Cerebellar nuclear complex (tissue), 1 donor: Measurements from ENCODE around the gene HES2.
"Not testable (repeated sequence)": the region's sequence is repeated elsewhere in the genome, so short reads cannot be mapped to it uniquely, and the experiment has no call there.

ENCODE experiments used
- DNase-seq, 2 experiments: peaks; one replicate each; lab custom pipeline; 2025; lab: John Stamatoyannopoulos, UW

Gene HES2, protein sequence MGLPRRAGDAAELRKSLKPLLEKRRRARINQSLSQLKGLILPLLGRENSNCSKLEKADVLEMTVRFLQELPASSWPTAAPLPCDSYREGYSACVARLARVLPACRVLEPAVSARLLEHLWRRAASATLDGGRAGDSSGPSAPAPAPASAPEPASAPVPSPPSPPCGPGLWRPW

DNA sequence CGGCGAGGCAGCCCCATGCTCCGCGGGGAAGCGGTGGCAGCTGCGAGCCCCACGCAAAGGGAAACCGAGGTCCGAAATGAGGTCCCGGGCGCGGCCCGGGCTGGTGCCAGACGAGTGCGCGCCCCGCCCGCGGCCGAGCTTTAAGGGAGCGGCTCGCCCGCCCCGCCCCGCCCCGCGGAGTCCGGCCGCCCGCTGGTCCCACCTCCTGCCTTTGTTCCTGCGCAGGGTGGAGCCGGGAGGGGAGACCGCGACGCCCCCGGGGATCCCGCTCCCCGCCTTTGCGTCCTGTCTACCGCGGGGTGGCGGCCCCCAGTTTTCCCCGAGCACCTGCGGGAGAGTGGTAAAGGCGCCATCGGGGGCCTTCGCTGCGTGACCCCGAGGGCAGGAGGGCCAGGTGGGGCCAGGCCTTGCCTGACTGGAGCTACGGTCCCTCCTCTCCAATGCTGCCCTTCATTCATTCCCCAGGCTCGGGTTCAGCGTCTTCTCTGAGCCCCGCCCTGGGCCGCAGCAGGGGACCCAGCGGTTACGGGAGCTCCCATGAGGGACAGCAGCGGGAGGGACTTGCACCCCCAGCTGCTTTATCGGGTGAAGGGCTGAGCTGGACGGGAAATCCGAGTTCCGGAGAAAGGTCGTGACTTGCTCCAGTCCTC is at the start of gene HES2:
HES2 (minus strand) TSS at position 116 of the 650 bp plus-strand sequence; CDS start at position 17, 99 bp downstream.
- DNase-seq, result no peak

DNA sequence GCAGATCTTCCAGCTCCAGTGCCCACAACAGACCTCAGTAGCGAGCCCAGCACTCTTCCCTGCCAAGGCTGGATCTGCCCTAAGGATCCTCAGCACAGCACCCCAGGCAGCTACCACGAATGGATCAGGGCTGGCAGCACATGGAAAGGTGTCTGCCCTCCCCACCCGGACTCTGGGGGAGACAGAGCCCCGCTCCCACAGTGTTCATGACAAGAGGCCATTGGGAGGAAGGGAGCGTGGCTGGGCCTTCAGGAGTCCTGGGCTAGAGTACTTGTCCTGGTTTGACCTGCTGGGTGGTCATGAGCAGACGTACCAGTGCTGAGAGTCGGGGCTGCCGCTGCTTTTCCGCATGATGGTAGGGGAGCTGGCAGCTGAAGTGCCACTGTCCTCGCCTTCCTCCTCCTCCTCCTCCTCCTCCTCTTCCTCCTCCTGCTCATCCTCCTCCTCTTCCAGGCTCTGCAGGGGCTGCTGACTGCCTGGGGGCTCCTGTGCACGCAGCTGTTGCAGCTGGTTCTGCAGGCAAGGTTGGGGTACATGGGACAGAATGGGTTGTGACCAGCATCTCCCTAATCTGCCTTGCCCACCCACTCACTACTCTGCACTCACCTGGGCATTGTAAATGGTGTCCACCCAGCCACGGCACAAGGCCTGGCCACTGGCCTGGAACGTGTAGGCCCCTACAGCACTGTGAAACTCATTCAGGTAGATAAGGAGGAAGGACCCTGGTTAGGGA is 49.2 kb upstream of the HES2 start:
- DNase-seq, result no peak

DNA sequence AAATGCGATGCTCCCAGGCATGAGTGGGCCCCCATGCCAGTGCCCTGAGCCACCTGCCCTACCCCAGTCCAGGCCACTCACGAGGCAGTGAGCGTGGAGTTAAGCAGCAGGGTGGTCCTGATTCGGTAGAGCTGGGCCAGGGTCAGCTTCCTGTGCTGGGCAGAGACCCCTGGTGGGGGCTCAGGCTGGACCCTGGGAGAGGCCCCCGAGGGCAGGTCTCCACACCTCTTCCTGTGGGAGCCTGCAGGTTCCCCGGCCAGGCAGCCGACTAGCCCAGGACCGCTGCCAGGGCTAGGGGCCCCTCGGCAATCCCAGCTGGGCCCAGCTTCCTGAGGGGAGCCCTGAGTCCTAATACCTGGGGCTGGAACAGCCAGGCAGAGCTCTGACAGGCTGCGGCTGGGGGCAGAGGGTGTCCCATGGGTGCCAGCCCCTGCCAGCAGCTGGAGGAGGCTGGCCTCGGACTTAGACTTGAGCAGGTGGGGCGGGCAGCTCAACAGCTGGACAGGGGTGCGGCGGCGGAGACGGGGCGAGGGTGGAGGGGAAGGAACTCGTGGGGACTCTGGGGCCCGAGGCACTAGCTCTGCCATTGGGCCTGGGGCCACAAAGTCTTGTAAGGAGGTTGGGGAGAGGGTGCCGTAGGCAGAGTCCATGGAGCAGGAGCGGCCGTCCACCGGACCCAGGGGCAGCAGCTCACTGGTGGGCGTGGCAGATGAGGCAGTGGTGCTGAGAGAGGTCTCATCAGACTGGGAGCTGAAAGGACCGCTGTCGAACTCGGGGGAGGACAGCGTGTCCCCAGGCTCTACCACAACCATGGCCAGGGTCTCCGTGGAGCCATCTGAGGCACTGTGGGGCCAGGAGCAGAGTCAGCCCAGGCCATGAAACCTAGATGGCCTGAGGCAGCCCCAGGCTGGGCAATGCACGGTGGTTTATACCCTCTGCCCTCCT is 48.3 kb upstream of the HES2 start:
- DNase-seq, result no peak

DNA sequence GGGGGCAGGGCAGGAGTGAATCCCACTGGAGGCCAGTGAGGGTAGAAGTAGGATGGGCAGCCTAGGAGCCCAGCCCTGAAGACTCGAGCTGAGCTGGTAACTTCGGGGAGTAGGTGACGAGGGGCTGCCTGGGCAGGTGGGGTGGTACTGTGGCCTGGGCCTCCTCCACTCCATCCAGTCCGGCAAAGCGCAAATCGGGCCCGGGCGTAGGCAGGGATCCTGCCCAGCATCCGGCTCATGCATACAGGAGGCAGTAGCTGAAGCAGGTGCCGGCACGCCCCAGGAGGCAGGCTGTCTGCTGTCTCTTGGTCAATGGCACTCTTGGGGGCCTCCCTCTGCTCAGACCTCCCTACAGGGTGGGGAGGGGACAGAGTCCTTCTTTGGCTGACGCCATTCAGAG is 47.5 kb upstream of the HES2 start:
- no peak for DNase-seq

DNA sequence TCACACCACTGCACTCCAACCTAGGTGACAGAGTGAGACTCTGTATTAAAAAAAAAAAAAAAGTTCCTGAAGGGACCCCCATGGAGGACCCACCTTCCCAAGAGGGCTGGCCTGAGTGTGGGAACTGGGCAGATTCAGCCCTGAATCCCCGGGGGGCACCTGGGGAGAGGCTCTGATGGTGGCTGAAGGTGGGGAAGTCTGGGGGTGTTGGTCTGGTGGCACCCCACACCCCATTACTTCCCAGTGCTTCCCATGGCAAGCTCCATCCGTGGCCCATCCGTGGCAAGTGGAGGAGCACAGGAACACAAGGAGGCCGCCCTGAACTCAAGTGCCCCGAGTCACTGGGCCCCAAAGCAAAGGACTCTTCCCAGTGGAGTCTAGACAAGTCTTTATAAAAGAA is 47.0 kb upstream of the HES2 start:
- no peak for DNase-seq

DNA sequence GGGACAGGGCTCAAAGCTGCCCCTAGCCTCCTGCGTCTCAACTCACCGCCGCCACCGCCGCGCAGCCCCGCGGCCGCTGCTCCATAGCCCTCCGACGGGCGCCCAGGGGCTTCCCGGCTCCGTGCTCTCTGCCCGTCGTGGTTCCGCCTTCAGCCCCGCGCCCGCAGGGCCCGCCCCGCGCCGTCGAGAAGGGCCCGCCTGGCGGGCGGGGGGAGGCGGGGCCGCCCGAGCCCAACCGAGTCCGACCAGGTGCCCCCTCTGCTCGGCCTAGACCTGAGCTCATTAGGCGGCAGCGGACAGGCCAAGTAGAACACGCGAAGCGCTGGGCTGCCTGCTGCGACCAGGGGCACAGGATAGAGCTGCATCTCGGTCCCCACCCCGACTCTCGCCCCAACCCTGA is 46.3 kb upstream of the HES2 start, which contains the start of gene TNFRSF25:
TNFRSF25 (minus strand) TSS at position 151 of the 400 bp plus-strand sequence; CDS start at position 85, 66 bp downstream.
- no peak for DNase-seq

DNA sequence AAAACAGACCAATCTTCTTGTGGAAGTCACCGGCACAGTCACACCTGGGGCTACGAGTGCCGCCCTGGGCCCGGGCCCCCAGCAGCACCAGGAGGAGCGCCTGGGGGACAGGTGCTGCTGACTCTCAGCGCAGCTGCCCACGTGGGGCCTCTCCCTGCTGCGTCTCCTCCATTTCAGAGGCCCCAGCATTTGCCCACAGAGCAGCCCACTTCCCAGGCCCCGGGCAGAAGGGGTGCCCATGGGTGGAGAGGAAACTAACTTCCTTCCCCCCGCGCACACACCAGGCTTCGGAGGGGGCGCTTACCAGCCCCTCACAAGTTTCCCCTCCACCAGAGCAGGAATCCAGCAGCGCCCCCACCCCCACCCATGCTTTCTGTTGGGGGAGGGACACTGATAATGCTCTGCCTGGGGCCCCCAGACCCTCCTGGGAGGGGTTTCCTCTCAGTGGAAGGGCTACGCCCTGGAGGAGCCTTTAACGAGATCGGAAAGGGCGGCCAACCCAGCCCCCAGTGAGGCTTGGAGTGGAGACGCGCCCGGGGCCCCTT is 45.8 kb upstream of the HES2 start:
- no peak for DNase-seq

DNA sequence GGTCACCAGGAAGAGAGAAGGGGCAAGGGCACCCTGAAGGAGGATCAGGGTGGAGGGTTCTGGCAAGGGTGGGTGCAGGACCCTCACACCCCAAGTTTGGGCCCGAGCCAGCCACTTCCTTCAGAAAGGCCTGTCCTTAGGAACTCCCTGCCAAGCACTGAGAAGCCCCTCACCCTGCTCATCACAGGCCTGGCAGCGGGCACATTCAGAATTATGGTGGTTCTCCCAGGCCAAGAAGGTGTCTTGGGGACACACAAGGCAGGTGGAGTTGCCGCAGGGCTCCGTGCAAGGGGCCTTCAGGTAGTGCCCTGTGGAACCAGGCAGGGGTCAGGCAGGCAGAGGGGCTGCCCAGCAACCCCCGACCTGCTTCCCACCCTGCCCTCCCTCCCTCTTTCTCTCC is 45.2 kb upstream of the HES2 start:
- no peak for DNase-seq

DNA sequence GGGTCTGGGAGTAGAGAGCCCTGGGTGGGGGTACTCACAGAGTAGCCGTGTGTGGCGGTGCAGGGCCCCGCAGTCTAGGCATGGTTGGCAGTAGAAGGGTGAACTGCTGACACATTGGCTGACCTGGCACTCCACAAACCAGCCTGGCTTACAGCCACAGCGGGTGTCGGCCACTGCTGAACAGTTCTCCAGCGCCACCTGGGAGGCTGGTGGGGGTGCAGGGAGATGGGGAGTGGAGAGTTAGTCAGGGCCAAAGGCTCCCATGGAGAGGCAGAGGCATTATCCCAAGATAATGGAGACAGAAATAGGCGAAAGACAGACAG is 44.8 kb upstream of the HES2 start:
- no peak for DNase-seq

DNA sequence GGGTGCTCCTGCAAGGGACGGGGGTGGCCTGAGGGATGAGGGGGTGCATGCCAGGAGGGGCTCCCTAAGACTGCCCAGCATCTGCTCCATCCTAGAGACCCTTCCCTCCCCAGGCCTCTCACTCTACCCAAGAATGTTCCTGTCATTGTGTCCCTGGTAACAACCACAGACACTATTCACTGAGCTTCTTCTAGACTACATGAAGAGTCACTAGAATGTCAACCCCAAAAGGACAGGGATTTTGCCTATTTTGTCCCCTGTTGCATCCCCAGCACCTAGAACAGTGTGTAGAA is 43.3 kb upstream of the HES2 start:
- no peak for DNase-seq

DNA sequence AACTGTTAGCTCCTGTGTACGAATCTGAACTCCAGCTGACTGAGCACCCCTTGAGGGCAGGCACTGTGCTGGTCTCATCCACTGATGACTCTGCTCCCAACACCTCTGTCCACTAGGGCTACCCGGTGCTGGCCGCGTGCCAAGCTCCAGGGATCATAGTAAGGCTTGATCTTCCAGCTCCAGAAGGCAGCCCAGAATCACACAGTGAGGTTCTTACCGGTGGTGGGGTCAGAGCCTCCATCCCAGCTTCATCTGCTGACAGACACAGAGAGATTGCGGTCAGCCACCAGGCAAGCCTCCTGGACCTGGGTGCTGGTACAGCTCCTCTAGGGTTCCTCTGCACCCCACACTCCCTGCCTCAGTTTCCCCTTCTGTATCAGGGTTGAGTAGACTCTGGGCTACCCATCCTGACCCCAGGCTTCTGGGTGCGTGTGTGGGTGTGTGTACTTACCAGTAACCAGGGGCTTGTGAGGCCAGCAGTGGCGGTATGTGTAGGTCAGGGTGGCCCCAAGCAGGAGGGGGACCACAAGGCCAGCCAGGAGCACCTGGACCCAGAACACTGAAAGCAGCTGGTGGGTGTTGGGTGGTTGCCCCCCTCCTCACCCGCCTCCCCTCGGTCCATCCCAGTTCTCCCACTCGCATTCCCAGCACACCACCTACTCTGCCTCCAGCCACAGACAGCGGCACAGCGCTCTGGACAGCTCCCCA is 42.8 kb upstream of the HES2 start:
- no peak for DNase-seq

DNA sequence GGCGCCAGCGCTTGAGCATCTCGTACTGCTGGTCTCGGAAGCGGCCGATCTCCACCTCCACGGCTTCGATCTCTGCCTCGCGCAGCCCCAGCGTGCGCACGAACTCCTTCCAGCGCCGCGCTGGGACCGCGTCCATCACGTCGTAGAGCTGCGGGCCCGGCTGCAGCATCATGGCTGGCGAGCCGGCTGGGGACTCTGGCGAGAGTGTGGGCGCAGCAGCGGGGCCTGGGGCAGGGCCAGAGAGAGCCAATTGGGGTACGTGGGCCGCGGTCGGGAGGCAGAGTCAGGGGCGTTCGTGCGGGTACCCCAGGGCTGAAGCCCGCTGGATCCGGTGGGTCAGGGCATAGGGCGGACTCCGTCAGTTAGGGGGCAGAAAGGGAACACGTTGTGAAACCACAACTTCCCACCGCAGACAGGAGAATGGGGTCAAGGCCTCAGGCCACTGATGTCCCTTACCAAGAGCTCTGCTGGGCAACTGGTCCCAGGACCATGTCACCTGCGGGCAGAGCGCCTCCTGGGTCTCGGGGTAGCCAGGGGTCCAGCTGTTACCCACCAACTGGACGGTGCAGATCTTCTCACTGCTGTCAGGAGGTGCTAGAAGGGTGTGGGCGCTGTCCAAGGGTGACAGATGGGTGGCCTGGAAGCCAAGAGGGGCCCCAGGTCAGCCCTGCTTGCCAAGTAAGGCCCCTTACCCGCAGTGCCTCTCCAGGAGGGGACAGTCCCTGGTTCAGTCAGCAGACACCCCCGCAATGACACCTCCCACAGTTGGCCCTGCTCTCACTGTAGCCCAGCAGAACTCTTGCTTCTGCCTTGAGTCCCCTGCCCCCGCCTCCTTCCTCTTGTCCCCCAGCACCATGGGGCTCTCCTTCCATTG is 42.1 kb upstream of the HES2 start:
- no peak for DNase-seq

DNA sequence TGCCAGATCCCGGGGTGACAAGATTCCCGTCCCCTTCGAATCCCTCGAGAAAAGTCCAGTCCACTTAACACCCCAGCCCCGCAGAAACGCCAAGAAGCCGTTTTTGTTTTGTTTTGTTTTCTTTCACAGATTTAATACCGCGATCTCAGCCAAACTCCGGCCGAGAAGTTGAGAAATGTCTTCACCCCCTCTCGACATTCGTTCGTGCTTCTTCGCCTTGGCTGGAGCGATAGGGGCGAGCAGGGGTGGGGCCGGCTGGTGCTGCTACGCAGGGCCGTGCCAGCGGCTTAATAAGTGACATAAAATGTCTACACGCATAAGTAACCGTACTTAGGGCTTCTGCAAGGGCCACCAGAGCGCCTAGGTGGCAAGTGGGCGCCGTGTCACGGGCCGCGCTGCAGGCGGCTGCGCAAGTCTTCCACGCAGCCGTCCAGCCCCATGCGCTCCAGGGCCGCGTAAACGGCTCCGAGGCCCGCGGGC is 41.4 kb upstream of the HES2 start:
- no peak for DNase-seq

DNA sequence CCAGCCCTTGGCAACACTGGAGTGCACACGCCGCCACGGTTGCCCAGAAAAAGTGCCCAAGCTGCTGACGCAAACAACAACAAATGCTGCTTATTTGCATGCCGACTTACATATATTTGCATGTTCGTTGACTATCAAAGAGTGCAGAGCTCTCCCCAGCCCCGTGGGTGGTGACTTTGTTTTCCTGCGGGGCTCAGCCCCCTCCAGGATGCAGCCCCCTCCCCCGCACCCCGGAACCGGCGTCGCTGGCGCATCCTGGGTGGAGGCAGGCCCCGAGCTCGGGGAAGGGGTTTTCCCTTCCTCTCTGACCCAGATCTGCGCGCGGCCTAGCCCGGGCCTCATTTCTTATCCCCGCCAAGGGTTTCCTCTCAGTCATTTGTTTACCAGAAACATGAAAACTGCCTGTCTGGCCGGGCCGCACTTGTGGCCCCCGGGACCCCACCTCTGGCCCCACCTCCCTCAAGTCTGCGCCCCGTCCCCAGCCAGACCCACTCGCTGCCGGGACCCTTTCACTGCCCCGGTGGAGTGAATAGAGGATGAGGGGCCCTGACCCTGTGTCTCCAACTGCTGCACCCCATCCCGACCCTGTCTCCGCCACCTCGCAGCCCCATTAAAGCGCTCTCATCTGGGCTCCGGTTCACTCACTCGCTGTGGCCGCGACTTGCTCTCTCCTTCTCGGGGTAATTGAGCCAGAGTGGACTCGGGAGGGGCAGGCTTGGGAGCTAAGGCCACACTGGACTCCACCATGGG is 40.8 kb upstream of the HES2 start:
- no peak for DNase-seq

DNA sequence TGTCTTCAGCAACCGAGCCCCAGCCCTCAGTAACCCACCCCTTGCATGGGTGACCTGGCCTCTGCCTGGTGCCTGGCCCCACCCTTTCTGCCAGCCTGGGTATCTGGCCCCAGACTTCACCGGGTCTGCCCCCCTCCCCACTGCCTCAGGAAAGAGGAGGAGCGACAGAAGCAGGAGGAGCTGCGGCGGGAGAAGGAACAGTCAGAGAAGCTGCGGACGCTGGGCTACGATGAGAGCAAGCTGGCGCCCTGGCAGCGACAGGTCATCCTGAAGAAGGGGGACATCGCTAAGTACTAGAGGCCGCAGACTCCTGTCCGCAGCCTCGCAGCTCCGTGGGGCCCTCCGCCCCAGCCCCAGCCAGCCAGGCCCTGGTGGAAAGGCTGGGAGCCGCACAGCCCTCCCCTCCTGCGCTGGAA is 40.1 kb upstream of the HES2 start:
- DNase-seq, result no peak

DNA sequence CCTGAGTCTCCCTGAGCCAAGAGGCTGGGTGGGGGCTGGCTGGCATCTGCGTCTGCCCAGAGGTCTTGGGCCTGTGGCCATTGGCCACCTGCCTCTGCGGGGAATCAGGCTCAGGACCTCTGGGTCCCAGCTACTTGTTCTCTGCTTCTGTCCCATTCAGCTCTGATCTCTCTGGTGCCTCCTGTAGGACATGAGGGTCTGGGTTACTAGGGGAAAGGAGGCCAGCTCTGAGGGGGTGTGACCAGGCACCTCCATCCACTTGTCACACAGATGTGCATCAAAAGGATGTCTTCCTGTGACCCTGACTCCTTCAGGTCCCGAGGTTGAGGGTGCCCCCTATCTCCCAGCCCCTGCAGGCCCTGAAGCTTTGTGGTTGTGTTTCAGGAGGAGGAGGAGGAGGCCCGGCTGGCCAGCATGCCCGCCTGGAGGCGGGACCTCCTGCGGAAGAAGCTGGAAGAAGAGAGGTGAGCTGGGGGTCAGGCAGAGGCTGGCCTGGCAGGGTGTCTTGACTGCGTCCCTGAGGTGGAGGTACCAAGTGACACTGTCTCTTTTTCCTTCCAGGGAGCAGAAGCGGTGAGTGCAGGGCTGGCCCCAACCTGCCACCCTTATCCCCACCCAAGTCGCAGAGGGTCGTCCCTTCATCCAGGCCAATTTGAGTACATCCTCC is 37.2 kb upstream of the HES2 start:
- no peak for DNase-seq

DNA sequence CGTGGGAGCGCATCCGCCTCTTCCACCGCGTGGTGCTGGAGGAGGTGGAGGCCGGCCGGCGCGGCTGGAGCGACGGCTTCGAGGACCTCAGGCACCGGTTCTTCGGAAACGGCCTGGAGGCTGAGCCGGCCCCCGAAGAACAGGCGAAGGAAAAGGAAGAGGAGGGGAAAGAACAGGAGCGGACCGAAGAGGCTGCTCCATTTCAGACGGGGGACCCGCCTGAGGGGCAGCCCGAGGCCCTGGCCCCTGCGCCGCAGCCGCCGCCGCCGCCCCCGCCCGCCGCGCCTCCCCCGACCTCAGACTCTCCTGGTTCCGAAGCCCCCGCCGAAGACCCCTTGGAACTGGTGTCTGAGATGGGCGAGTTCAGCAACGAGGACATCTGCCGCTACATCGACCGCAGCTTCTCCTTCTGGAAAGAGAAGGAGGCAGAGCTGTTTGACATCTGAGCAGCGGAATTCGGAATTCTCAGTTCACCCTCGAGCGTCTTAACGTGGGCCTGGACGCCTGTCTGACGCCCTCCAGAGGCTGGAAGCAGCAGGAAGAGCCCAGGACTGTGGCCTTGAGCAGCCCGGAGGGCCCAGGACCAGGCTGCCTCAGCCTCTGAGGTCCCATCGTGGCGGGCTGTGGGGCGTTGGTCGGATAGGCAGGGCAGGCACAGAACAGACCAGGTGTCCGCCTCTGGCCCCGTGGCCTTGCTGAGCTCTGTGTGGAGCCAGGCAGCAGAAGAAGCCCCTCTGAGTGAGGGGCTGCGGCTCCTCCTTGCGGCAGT is 36.2 kb upstream of the HES2 start:
- DNase-seq, result not testable (repeated sequence)
